ENCODE results near the gene ZBTB7C. TPM values are rescaled to one million over a fixed set of nuclear protein-coding genes. Genes with fewer than 3 reads are reported as not detected.

ZBTB7C gene
- total RNA-seq, 1 donor from 2014 or later: not detected

DNA sequence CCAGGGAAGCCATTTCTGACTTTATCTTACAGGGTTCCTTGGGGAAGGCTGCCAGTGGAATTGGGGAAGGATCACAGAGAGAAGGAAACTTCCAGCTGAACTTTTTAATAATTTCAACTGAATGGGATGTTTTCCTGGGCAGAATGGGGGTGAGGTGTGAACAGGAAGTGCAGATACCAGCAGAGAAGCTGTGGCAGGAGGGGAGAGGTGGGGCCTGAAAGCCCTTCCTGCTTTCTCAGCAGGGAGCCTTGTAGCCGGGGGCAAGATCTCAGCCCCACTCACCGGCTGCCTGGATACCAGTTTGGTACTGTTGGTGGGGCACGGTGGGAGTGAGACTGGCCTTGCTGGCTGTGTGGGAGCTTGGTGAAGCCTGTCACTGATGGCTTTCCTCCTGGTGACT, 170.5 kb downstream of the ZBTB7C start:
- ChIA-PET CTCF (no interaction called here), POLR2A (no interaction called here)
- TF ChIP-seq, protein P1, sequence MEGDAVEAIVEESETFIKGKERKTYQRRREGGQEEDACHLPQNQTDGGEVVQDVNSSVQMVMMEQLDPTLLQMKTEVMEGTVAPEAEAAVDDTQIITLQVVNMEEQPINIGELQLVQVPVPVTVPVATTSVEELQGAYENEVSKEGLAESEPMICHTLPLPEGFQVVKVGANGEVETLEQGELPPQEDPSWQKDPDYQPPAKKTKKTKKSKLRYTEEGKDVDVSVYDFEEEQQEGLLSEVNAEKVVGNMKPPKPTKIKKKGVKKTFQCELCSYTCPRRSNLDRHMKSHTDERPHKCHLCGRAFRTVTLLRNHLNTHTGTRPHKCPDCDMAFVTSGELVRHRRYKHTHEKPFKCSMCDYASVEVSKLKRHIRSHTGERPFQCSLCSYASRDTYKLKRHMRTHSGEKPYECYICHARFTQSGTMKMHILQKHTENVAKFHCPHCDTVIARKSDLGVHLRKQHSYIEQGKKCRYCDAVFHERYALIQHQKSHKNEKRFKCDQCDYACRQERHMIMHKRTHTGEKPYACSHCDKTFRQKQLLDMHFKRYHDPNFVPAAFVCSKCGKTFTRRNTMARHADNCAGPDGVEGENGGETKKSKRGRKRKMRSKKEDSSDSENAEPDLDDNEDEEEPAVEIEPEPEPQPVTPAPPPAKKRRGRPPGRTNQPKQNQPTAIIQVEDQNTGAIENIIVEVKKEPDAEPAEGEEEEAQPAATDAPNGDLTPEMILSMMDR (IDR thresholded peaks at IDR 0.05): no peak
- peaks cover 20% of the 10 kb centered on the region for H3K27me3 Mint-ChIP-seq
- intact Hi-C loops (cut with micrococcal nuclease): no loop called here
- peaks cover 11% of the 10 kb centered on the region for H3K9me3 Mint-ChIP-seq
- ATAC-seq (ENCODE audit: low read depth) (no peak), DNase-seq (no peak)
- H3K36me3 Mint-ChIP-seq (ENCODE audit: low read depth): peaks cover 3% of the 10 kb centered on the region
- no peak overlapping the region for H3K27ac Mint-ChIP-seq
- no peak overlapping the region for H3K4me3 Mint-ChIP-seq
- H3K4me1 Mint-ChIP-seq: no peaks in the 10 kb centered on the region

DNA sequence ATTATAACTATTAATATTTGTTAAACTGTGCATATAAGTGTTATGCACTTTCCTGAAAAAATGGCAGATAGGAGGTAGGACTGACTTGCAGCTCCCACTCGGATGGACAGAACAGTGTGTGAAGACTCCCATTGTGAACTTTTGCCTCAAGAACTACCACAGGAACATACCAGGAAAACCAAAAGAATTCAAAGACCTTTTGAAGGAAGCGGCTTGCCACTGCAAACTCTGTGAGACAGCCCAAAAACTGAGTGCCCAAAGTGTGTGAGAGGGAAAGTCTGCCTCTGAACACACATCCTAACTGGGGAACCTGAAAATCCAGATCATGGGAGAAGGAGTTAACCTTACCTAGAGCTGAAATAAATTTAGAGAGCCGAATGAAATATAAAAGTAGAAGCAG, 171.0 kb downstream of the ZBTB7C start:
- H3K27ac Mint-ChIP-seq: no peak overlapping the region
- POLR2A ChIA-PET: no interaction called here
- CTCF ChIA-PET: no interaction called here
- ATAC-seq (ENCODE audit: low read depth) (no peak), DNase-seq (no peak)
- H3K4me3 Mint-ChIP-seq: no peak overlapping the region
- H3K4me1 Mint-ChIP-seq: no peaks in the 10 kb centered on the region
- intact Hi-C loops (cut with micrococcal nuclease): no loop called here
- peaks cover 11% of the 10 kb centered on the region for H3K9me3 Mint-ChIP-seq
- peaks cover 3% of the 10 kb centered on the region for H3K36me3 Mint-ChIP-seq (ENCODE audit: low read depth)
- peaks cover 20% of the 10 kb centered on the region for H3K27me3 Mint-ChIP-seq
- TF ChIP-seq, protein P1 (IDR thresholded peaks at IDR 0.05): no peak

DNA sequence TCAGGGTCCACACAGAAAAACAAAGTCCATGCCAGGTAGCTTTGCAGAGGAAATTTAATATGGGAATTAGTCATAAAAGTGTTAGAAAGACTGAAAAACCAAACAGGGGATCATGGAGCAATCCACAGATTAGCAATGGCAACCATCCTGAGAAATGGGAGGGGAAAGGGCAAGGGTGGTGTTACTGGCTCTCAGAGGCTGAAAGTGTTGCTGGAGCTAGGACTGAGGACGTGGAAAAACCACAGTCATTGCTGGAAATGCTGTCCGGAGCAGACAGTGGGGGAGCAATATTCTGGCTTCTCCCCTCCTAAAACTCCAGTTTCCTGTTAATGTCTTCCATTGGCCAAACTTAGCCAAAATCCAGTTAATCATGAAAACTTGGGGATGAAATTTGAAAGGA, 172.4 kb downstream of the ZBTB7C start:
- intact Hi-C loops (cut with micrococcal nuclease): no loop called here
- no peak for DNase-seq
- no peak for ATAC-seq (ENCODE audit: low read depth)
- H3K36me3 Mint-ChIP-seq (ENCODE audit: low read depth): peaks cover 3% of the 10 kb centered on the region
- H3K4me1 Mint-ChIP-seq: no peaks in the 10 kb centered on the region
- peaks cover 11% of the 10 kb centered on the region for H3K9me3 Mint-ChIP-seq
- ChIA-PET POLR2A (no interaction called here), CTCF (no interaction called here)
- peaks cover 19% of the 10 kb centered on the region for H3K27me3 Mint-ChIP-seq
- H3K4me3 Mint-ChIP-seq: no peak overlapping the region
- no peak overlapping the region for H3K27ac Mint-ChIP-seq
- TF ChIP-seq, protein P1 (IDR thresholded peaks at IDR 0.05): no peak

DNA sequence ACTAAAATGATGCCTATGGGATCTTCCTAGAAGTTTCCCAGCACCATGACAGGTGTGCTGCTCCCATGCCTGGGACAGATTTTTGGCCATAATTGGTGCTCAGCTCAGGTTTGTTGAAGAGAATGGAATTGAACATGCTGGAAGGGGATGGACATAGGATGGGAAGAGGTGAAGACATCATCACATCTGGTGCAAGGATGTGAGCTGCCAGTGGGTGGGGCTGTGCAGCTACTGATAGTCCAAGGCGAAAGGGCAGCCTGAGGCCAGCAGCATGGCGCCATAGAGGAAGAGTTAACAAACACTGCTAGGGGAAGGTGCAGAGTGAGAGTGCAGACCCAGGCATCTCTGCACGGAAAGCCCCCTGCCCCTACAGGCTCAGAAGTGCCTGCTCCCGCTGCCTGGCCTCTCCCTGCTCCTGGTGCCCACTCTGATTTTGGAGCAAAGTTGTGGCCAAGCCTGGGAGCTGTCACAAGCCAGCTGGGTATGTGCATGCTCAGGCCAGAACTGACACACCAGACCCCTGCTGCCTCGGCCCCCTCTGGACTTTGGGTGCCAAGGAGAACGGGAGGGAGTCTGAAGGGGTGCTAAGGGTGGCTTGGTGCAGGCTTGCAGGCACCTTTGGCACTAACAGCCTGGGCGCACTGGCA, 178.6 kb downstream of the ZBTB7C start:
- TF ChIP-seq, protein P1 (IDR thresholded peaks at IDR 0.05): no peak
- H3K4me1 Mint-ChIP-seq: no peaks in the 10 kb centered on the region
- ChIA-PET POLR2A (no interaction called here), CTCF (no interaction called here)
- DNase-seq: no peak
- H3K4me3 Mint-ChIP-seq: no peak overlapping the region
- no peaks in the 10 kb centered on the region for H3K9me3 Mint-ChIP-seq
- ATAC-seq (ENCODE audit: low read depth): no peak
- no peaks in the 10 kb centered on the region for H3K36me3 Mint-ChIP-seq (ENCODE audit: low read depth)
- intact Hi-C loops (cut with micrococcal nuclease): no loop called here
- no peaks in the 10 kb centered on the region for H3K27me3 Mint-ChIP-seq
- no peak overlapping the region for H3K27ac Mint-ChIP-seq

DNA sequence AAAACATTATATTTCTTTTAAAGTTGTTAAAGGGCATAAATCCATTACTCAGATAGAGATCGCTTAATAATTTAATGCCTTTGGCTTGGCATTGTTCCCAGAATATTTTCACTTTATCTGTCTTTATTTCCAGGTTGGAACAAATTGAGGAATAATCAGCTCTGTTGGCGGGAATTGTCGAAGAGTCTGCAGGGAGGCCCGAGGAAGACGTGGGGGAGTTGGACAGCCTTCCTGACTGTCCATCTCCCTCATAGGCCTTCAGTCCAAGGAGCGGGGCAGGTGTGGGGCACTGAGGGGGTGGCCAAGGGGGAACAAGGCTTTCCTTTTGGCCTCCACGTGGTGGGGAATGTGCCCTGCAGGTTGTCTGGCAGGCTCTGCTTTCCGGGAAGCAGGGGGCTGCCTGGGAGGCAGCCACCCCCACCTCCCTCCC, 179.6 kb downstream of the ZBTB7C start:
- intact Hi-C loops (cut with micrococcal nuclease): no loop called here
- TF ChIP-seq, protein P1 (IDR thresholded peaks at IDR 0.05): no peak
- Mint-ChIP-seq H3K9me3 (no peaks in the 10 kb centered on the region), H3K36me3 (ENCODE audit: low read depth) (no peaks in the 10 kb centered on the region), H3K27ac (no peak overlapping the region), H3K4me3 (no peak overlapping the region), H3K27me3 (no peaks in the 10 kb centered on the region), H3K4me1 (no peaks in the 10 kb centered on the region)
- ATAC-seq (ENCODE audit: low read depth): no peak
- no peak for DNase-seq
- ChIA-PET POLR2A (no interaction called here), CTCF (no interaction called here)

All from activated B cell treated with CpG ODN at 0.5 μM for 24 hours (primary cell).